ENCODE data around the gene COMMD7.

DNA sequence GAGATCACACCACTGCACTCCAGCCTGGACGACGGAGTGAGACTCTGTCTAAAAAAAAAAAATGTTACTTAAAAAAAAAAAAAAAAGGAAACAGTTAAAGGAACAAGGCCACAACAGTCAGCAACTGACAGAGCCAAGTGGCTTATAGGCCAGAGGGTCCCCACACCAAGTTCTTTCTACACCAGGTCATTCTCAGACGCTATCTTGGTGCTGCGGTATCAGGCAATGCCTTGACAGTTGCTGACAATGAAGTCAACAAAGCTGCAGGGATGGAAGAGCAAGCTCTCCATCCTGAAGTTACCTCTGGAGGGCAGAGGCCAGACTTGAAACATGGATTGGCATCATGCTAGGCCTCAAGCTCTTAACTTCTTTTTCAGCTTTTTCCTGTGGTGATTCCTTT, 31.9 kb downstream of the COMMD7 start:
- TF ChIP-seq POLR2A (IDR thresholded peaks at IDR 0.05; ENCODE audit: low read length) (no peak), GATA1 (IDR thresholded peaks at IDR 0.05; ENCODE audit: low read depth, low read length) (no peak)
